ENCODE measurements around the gene ARRB1.

ARRB1 gene

DNA sequence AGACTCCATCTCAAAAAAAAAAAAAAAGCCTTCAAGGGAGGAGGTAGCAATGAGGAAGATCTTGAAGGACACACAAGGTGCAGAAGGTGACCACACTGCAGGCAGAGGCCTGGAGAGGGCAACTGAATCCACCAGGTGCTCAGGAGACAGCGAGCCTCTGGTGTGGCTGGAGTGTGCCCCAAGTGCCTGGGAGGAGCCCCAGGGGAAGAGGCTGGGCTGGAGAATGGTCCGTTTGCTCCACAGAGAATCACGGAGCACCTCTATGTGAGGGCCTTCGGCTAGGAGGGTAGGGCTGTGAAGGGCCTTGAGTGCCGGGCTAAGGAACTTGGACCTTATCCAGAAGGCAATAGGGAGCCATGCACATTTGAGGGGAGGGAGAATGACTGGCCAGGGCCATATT lies 50.3 kb downstream of the ARRB1 start:
- no peak for FAIRE-seq
- no peak for TF ChIP-seq POLR2A (IDR thresholded peaks at IDR 0.05; ENCODE audit: low read depth, low read length)
- DNase-seq (ENCODE audit: insufficient read length, low spot score), result no peak

DNA sequence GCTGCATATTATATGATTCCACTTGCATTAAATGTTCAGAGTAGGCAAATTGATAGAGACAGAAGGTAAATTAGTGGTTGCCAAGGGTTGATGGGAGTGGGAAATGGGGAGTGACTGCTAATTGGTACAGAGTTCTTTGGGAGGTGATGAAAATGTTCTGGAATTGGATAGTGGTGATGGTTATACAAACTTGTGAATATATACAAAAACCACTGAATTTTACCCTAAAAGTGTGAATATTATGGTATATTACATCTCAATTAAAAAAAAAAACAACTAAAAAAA lies 52.5 kb downstream of the ARRB1 start:
- FAIRE-seq (no peak), DNase-seq (ENCODE audit: insufficient read length, low spot score) (no peak)
- TF ChIP-seq POLR2A (IDR thresholded peaks at IDR 0.05; ENCODE audit: low read depth, low read length), result no peak

DNA sequence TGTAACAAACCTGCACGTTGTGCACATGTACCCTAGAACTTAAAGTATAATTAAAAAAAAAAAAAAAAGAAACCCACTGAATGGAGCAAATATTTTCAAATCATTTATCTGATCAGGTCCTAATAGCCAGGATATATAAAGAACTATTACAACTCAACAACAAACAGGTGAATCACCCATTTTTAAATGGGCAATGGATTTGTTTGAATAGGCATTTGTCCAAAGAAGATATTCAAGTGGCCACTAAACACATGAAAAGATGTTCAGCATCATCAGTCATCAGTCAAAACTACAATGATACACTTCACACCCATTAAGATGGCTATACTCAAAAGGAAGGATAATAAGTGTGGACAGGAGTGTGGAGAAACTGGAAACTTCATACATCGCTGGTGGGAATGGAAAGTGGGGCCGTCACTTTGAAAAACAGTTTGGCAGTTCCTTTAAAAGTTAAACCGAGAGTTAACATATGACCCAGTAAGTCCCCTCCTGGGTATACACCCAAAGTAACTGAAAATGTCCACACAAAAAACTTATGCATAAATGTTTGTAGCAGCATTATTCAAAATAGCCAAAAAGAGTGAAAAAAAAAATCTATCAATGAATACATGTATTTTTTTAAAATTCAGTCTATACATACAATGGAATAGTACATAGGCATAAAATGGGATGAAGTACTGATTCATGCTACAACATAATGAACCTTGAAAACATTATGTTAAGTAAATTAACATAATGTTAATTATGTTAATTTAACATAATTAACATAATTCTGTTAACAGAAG lies 53.1 kb downstream of the ARRB1 start:
- FAIRE-seq, result no peak

GRCh38 chr11:75293903-75294302 lies 57.6 kb downstream of the ARRB1 start:
- no peak for TF ChIP-seq POLR2A (IDR thresholded peaks at IDR 0.05; ENCODE audit: low read depth, low read length)
- FAIRE-seq (no peak), DNase-seq (ENCODE audit: insufficient read length, low spot score) (no peak)

More for the DNA sequence above, 53.1 kb downstream of the ARRB1 start:
- DNase-seq (ENCODE audit: insufficient read length, low spot score), result no peak
- TF ChIP-seq POLR2A (IDR thresholded peaks at IDR 0.05; ENCODE audit: low read depth, low read length), result no peak

DNA sequence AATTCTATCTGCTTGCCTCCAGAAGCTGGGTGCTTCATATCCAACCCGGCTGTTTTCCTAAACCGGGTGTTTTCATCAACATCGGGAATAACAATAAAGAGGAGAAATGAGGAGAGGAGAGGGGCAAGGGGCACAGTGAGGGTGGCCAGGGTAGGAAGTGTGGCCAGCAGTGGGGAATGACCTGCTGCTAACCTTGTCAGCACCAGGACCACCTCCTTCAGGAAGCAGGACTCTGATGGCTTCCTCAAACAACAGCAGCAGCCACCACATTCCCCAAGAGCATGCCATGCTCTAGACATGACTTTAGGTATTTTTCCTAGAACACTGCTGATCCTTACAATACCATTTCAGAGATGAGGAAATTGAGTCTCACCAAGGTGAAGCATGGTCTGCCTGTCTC lies 58.5 kb downstream of the ARRB1 start:
- FAIRE-seq, result no peak
- DNase-seq (ENCODE audit: insufficient read length, low spot score), result no peak

DNA sequence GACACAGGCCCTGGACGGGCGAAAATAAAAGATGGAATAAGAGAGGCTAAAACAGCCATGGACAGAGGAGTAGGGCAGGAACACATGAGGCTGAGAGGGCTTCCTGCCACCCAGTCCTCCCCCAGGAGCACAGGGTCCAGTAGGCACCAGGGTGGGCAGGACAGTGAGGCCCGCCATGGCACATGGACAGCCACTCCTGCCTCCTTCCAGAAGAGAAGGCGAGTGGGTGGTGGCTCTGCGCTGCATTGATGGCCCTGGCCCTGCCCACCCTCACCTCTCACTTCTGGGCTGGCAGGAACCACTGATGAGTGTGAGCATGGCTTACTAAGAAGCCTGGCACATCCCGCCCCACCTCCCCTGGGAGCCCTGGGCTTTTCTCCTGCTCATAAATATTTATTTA lies 59.7 kb downstream of the ARRB1 start:
- DNase-seq (ENCODE audit: insufficient read length, low spot score) (no peak), FAIRE-seq (no peak)
- TF ChIP-seq POLR2A (IDR thresholded peaks at IDR 0.05; ENCODE audit: low read depth, low read length), result no peak

More for the DNA sequence above, 58.5 kb downstream of the ARRB1 start:
- TF ChIP-seq POLR2A (IDR thresholded peaks at IDR 0.05; ENCODE audit: low read depth, low read length), result no peak

DNA sequence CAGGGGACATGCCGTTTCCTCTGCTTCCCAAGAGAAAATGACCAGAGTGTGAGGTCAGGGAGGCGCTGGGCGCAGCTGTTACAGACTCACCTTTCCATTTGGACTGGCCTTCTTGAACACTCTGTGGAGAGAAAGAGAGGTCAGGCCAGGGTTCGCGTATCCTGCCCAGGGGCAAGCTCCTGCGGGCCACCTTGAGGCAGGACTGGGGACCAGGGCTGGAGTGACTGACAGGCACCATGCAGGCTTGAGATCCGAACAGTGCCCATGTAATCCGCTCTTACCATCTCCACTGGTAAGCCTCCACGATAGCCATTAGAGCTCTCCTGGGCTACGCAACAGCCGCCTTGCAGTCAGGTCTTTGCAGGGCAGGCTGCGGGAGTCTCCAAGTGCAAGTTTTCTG lies 61.5 kb downstream of the ARRB1 start:
- FAIRE-seq (no peak), DNase-seq (ENCODE audit: insufficient read length, low spot score) (no peak)
- TF ChIP-seq POLR2A (IDR thresholded peaks at IDR 0.05; ENCODE audit: low read depth, low read length), result no peak

- FAIRE-seq (no peak), DNase-seq (ENCODE audit: insufficient read length, low spot score) (no peak)
- TF ChIP-seq POLR2A (IDR thresholded peaks at IDR 0.05; ENCODE audit: low read depth, low read length), result no peak
These were observed 62.0 kb downstream of the ARRB1 start for GRCh38 chr11:75289511-75289760.

DNA sequence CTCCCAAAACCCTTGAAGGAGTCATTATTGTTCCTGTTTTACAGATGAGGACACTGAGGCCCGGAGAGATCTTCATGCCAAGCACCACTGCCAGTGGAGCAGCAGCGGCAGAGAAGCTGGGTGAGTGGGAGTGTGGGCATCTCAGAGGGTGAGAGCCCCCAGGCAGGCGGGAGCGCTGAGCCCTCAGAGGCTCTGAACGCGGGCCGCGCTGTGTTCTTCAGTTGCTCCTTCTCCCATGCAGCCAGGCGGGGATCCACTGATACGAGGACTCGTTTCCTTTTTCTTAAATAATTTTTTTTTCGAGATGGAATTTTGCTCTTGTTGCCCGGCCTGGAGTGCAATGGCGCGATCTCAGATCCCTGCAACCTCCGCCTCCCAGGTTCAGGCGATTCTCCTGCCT lies 63.9 kb downstream of the ARRB1 start:
- FAIRE-seq (no peak), DNase-seq (ENCODE audit: insufficient read length, low spot score) (no peak)
- TF ChIP-seq POLR2A (IDR thresholded peaks at IDR 0.05; ENCODE audit: low read depth, low read length), result no peak

GRCh38 chr11:75286826-75287465 lies 64.5 kb downstream of the ARRB1 start:
- DNase-seq (ENCODE audit: insufficient read length, low spot score) (no peak), FAIRE-seq (no peak)
- TF ChIP-seq POLR2A (IDR thresholded peaks at IDR 0.05; ENCODE audit: low read depth, low read length), result no peak

- TF ChIP-seq POLR2A (IDR thresholded peaks at IDR 0.05; ENCODE audit: low read depth, low read length), result no peak
- DNase-seq (ENCODE audit: insufficient read length, low spot score) (no peak), FAIRE-seq (no peak)
These were observed 65.6 kb downstream of the ARRB1 start for GRCh38 chr11:75285776-75286360.

- TF ChIP-seq POLR2A (IDR thresholded peaks at IDR 0.05; ENCODE audit: low read depth, low read length), result no peak
- FAIRE-seq, result no peak
- no peak for DNase-seq (ENCODE audit: insufficient read length, low spot score)
These were observed 68.0 kb downstream of the ARRB1 start for GRCh38 chr11:75283391-75283931.

GRCh38 chr11:75281469-75282095 lies 69.9 kb downstream of the ARRB1 start:
- no peak for DNase-seq (ENCODE audit: insufficient read length, low spot score)
- FAIRE-seq, result no peak
- no peak for TF ChIP-seq POLR2A (IDR thresholded peaks at IDR 0.05; ENCODE audit: low read depth, low read length)

GRCh38 chr11:75280770-75281468 lies 70.5 kb downstream of the ARRB1 start:
- DNase-seq (ENCODE audit: insufficient read length, low spot score) (no peak), FAIRE-seq (no peak)
- no peak for TF ChIP-seq POLR2A (IDR thresholded peaks at IDR 0.05; ENCODE audit: low read depth, low read length)
